Brain pericyte (primary cell): ENCODE results near the gene EFCAB6.

Experiments
- DNase-seq: peaks from one replicate; pipeline ENCODE4 v3.0.0-alpha.2; 2012; ENCODE audit warnings: low read depth, low spot score

Gene EFCAB6

GRCh38 chr22:43848366-43849171 lies 36.5 kb upstream of the EFCAB6 start:
- DNase-seq, result no peak

GRCh38 chr22:43847376-43848289 lies 35.5 kb upstream of the EFCAB6 start:
- DNase-seq, result no peak

- DNase-seq, result no peak
These were observed 34.9 kb upstream of the EFCAB6 start for GRCh38 chr22:43846966-43847365.

- no peak for DNase-seq
These were observed 33.9 kb upstream of the EFCAB6 start for GRCh38 chr22:43845981-43846380.

GRCh38 chr22:43844560-43845545 lies 32.7 kb upstream of the EFCAB6 start:
- no peak for DNase-seq

GRCh38 chr22:43843783-43844530 lies 31.9 kb upstream of the EFCAB6 start:
- DNase-seq, result no peak

GRCh38 chr22:43841742-43842141 lies 29.6 kb upstream of the EFCAB6 start:
- no peak for DNase-seq

GRCh38 chr22:43840851-43841250 lies 28.7 kb upstream of the EFCAB6 start:
- no peak for DNase-seq

GRCh38 chr22:43840431-43840830 lies 28.3 kb upstream of the EFCAB6 start:
- DNase-seq, result no peak

- DNase-seq, result no peak
These were observed 27.7 kb upstream of the EFCAB6 start for GRCh38 chr22:43839781-43840180.

- DNase-seq, result no peak
These were observed 26.6 kb upstream of the EFCAB6 start for GRCh38 chr22:43838571-43839307.

- DNase-seq, result no peak
These were observed 26.1 kb upstream of the EFCAB6 start for GRCh38 chr22:43838161-43838560.

GRCh38 chr22:43837666-43838065 lies 25.6 kb upstream of the EFCAB6 start:
- DNase-seq, result no peak

- DNase-seq, result no peak
These were observed 23.6 kb upstream of the EFCAB6 start for GRCh38 chr22:43835736-43836135.

- DNase-seq, result no peak
These were observed 23.1 kb upstream of the EFCAB6 start for GRCh38 chr22:43835166-43835565.

GRCh38 chr22:43833286-43834240 lies 21.5 kb upstream of the EFCAB6 start:
- DNase-seq, result no peak

- no peak for DNase-seq
These were observed 20.5 kb upstream of the EFCAB6 start for GRCh38 chr22:43832393-43833265.
